Lower leg skin (tissue), 4 donors: Measurements from ENCODE around the gene STK16. TPM values are rescaled to one million over a fixed set of nuclear protein-coding genes. Genes with fewer than 3 reads are reported as not detected.
"Not testable (repeated sequence)": the region's sequence is repeated elsewhere in the genome, so short reads cannot be mapped to it uniquely, and the experiment has no call there.

ENCODE experiments used
- DNase-seq, 2 donors: peaks; one replicate each; pipeline ENCODE4 v3.0.0-alpha.2; 2019; ENCODE audit warnings: low spot score in 2 of 2
- H3K4me3 ChIP-seq: fragments of 200-600 bp; sonication (generic); 2 replicates; pipeline ENCODE4 v1.5.1; 2017; ENCODE audit warnings: mild to moderate bottlenecking, low read depth; ENCODE audit not compliant: poor library complexity, severe bottlenecking
- CTCF ChIP-seq, 3 donors: fragments of 450-650 bp; IDR thresholded peaks; one replicate each; pipeline ENCODE4 v1.5.1; 2016; ENCODE audit warnings: antibody characterized with exemption in 3 of 3, mild to moderate bottlenecking in 3 of 3, moderate library complexity in 2 of 3
- POLR2A ChIP-seq, 2 donors: fragments of 450-650 bp; IDR thresholded peaks; one replicate each; pipeline ENCODE4 v1.6.1; 2016 to 2017; ENCODE audit warnings: antibody characterized with exemption in 2 of 2, mild to moderate bottlenecking in 1 of 2, moderate library complexity in 1 of 2
- WGBS, 2 donors: methylation state at CpG; one replicate each; pipeline ENCODE4 v1.1.5; 2018; 5-methylcytosine and 5-hydroxymethylcytosine counted together
- intact Hi-C: fragments of 100-400 bp; cut with DNase I; formaldehyde crosslinking; loops from one replicate; pipeline ENCODE4 v1.15.0; 2023; ENCODE audit warnings: low total_unique reads
- total RNA-seq, 4 donors: library from RNA; depleted of rRNA; stranded (reverse); fragments of >200 nt; gene quantifications; one replicate each; pipeline ENCODE4 v1.1.0, GENCODE V29; 2016

Gene STK16
- total RNA-seq, 4 donors from 2014 or later = 12.9 to 26.4 (median 13.8) TPM

GRCh38 chr2:219252084-219252483, 6.8 kb downstream of the STK16 start:
- no peak for TF ChIP-seq POLR2A (IDR thresholded peaks at IDR 0.05)
- no peak overlapping the region for H3K4me3 ChIP-seq
- 35 to 43% methylated on average over 5 of the region's 5 CpGs for WGBS, 2 donors
- intact Hi-C loops = no loop called here
- no peak for DNase-seq

GRCh38 chr2:219252570-219252899, 7.3 kb downstream of the STK16 start:
- no peak for DNase-seq
- peak overlapping the region; percentile 57 for H3K4me3 ChIP-seq
- 6 to 11% methylated on average over 7 to 9 of the region's 9 CpGs for WGBS, 2 donors
- intact Hi-C loops = no loop called here
- TF ChIP-seq POLR2A (IDR thresholded peaks at IDR 0.05) (no peak), CTCF (IDR thresholded peaks at IDR 0.05) (no peak)

GRCh38 chr2:219252900-219253752, 7.8 kb downstream of the STK16 start, which contains the start of gene TUBA4B:
TSS of gene TUBA4B (plus strand) at chr2:219253243. CDS start at chr2:219253408, 165 bp downstream.
- intact Hi-C loops = no loop called here
- TF ChIP-seq POLR2A (IDR thresholded peaks at IDR 0.05) = no peak
- TF ChIP-seq CTCF (IDR thresholded peaks at IDR 0.05) = no peak
- peak within 1 kb of the TSS; percentile 57 for H3K4me3 ChIP-seq
- WGBS, 2 donors = 1 to 3% methylated on average over 33 to 44 of the region's 49 CpGs
- DNase-seq = peak in 1 of 2 donors; percentile 89

GRCh38 chr2:219253753-219254589, 8.7 kb downstream of the STK16 start, which contains the start of gene TUBA4A:
TSS of gene TUBA4A (minus strand) at chr2:219253918. CDS start at chr2:219253858, 60 bp downstream.
- DNase-seq = peak; percentile 80 to 96
- TF ChIP-seq CTCF (IDR thresholded peaks at IDR 0.05) (no peak), POLR2A (IDR thresholded peaks at IDR 0.05) (peak in 1 of 2 donors; percentile 80)
- intact Hi-C loops = no loop called here
- 1% methylated on average over 16 to 37 of the region's 76 CpGs for WGBS, 2 donors
- H3K4me3 ChIP-seq = peak within 1 kb of the TSS; percentile 57

- intact Hi-C loops = no loop called here
- peak overlapping the region; percentile 24 for H3K4me3 ChIP-seq
- no peak for DNase-seq
- TF ChIP-seq POLR2A (IDR thresholded peaks at IDR 0.05) (no peak), CTCF (IDR thresholded peaks at IDR 0.05) (no peak)
- 20 to 21% methylated on average over 12 of the region's 12 CpGs for WGBS, 2 donors
Measured at GRCh38 chr2:219254590-219255201, 9.4 kb downstream of the STK16 start.

- WGBS, 2 donors = 86 to 88% methylated on average over 10 of the region's 10 CpGs
Measured at GRCh38 chr2:219258942-219259341, 13.7 kb downstream of the STK16 start.

More at GRCh38 chr2:219258942-219259341, 13.7 kb downstream of the STK16 start:
- intact Hi-C loops, H3K4me3 ChIP-seq, DNase-seq: not testable (repeated sequence)
